ENCODE results near the gene CABCOCO1.
"Not testable (repeated sequence)": the region's sequence is repeated elsewhere in the genome, so short reads cannot be mapped to it uniquely, and the experiment has no call there.

CABCOCO1 gene

DNA sequence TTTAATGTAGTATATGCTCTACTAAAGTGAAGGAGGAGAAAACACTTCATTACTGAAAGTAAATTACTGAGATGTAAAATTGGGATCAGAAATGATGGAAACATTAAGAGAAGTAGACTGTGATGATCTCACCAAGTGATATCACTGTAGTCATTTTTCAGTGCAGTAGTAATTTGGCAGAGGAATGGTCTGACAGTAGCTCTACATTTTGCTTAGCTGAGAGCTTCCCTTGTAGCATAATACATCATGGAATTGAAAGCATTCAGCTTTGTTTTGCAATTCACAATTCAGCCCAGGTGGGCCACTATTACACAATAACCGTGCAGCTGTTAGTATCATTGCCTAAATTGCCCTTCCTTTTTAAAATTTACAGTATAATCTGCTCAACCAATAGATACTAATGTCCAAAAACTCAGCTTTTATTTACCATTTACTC is 19.4 kb upstream of the CABCOCO1 start:
- DNase-seq (ENCODE audit: low spot score): no peak

DNA sequence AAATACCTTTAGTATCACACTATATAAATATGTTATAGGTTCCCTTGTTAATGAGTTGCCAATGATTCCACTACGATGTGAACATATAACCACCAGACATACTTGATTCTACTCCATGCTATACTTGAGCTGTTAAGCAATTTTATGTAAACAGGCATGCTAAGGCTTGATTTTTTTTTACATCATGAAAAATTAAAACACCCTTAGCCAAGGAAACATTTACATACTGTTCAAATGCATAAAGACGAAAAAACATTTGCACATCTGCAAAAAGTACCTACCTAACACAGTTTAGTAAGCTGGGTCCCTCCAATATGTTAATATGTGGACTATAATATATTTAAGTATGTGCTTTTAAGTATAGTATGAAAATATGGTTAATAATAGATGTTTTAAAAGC is 9.0 kb upstream of the CABCOCO1 start:
- DNase-seq (ENCODE audit: low spot score): no peak

DNA sequence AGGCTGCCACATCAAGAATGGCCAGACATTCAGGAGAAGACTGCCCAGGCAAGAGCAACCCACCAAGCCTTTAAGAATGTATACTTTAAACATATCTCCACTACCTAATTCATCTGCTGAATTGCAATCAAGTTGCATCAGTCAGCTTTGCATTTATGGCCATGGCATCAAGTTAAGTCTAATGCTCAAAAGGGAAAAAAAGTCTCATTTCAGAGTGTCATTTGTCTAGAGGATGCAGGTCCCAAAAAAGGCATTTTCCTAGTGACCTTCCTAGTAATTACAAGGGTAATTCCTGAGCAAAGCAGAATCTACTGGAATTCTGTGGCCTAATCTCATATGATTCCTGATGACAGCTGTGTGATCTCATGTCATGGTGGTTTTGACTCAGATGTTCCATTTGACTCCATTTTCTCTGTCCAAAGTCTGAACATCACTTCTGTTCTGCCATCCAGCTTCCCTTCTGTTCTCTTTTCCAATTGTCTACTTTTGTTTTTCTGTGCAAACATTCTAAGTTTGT is 7.3 kb upstream of the CABCOCO1 start:
- peak; percentile 14 for DNase-seq (ENCODE audit: low spot score)

DNA sequence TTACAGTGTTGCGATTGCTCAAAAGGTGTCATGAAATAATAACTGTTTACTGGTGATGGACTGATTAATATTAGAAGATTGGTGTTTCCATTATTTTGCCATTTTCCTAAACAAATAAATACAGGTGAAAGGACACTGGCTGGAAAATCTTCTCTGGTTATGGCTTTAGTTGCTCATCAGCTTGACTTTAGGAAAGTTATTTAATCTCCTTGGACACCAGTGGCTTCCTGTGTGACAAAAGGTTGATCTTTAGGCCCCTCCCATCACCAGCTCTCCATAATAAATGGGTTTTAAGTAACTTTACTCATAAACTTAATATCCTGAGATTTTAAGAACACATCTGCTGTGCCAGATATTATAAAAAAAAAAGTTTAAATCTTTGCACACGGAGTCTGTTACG is 737 bp downstream of the CABCOCO1 start:
- DNase-seq (ENCODE audit: low spot score): no peak

DNA sequence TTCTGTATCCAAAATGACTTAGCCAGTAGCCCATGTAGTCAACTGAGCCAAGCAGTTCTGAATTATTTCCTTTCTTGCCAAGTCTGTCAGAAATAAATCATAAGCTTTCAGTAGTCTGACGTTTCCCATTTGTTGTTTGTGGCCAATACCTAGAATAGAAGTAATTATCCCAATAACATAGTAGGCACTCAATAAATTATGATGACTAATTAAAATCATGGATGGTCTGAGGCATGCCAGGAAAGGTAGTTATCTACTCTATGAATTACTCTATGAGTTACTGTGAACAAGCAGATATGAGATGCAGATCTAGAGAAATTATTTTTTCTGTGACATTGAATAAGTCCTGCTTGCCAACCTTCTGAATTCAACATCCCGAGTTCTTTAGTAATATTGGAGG is 2.3 kb downstream of the CABCOCO1 start:
- DNase-seq (ENCODE audit: low spot score): no peak

DNA sequence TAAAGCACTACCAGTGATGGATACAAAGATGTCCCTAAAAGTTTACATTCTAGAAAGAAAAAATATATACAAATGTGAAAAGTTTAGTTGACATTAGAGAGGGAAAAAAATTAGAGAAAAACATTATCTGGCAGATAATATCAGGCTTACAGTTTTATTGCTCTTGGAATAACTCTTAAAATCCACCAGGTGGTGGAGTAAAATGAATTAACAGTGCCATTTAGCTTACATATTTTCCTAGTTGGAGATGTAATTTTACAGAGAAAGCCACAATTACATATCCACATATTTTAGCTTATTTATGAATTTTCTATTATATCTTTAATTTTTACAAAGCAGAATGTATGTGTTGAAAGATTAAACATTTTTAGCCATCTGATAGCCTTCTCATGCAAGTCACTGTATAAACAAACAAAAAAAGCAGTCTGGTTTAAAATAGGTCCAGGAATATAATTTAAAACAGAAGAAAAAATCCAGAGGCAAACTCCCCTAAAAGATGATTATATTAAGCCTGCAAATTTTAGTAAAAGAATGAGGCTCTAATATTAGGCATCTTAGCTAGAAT is 6.5 kb downstream of the CABCOCO1 start:
- DNase-seq (ENCODE audit: low spot score): no peak

DNA sequence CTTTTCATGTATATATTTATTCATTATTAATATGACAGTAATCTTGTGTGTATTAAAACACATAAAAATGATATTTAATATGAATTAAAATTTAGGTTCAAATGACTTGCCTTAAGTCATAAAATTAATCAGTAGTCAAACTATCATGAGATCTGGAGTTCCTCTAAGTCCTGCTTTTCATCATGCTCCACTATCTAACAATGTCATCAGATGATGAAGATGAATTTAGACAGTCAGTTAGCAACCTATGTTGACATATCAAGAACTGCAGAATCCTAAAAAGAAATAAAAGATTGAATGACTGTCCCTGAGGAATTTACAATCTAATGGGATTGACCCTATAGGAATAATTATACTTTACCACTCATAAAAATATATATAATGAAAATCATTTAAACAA is 7.1 kb downstream of the CABCOCO1 start:
- DNase-seq (ENCODE audit: low spot score): no peak

DNA sequence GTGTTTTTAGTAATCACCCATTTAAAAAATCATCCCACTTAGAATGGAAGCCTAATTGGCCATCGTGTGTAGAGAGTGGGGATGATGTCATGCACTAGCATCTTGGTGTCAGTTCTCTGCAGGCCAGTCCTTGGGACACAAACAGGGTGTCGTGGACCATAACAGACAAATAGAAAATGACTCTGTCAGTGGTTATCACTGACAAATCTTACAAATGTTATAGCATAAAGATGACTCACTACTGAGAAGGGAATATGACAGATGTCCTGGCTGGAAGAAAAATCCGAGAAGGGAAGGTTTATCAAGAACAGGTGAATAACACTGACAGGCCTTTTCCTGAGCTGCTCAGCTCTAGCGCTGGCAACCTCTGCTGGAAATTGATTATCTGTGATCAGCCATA is 10.6 kb downstream of the CABCOCO1 start:
- DNase-seq (ENCODE audit: low spot score): peak; percentile 6

DNA sequence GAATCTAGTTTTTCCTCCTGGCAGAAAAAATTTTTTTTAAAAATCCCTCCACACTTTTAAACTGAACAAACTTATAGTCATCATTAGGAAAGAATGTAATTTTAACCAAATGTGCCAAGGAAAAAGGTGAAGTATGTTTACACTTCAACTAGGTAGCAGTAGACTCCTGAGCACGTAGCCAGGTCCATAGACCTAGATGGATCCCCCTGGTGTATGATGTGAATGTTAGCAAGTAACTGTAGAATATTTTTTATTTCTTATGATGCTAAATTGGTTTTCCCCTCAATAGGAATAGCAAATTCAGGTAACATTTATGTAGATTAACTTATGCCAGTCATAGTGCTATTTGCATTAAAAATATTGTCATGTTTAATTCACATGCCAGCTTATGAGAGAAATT is 19.6 kb downstream of the CABCOCO1 start:
- DNase-seq (ENCODE audit: low spot score): no peak

DNA sequence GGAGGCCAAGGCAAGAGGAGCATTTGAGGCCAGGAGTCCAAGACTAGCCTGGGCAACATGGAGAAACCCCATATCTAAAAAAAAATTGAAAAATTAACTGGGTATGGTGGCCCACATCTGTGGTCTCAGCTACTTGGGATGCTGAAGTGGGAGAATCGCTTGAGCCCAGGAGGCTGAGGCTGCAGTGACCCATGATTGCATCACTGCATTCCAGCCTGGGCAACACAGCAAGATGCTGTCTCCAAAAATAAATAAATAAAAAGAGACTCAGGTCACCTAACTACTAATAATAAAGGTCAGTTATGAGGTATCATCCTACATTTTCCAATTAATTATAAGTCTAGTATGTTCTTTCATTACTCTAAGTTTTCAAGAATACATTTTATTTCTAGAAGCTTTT is 20.6 kb downstream of the CABCOCO1 start:
- DNase-seq (ENCODE audit: low spot score): no peak

DNA sequence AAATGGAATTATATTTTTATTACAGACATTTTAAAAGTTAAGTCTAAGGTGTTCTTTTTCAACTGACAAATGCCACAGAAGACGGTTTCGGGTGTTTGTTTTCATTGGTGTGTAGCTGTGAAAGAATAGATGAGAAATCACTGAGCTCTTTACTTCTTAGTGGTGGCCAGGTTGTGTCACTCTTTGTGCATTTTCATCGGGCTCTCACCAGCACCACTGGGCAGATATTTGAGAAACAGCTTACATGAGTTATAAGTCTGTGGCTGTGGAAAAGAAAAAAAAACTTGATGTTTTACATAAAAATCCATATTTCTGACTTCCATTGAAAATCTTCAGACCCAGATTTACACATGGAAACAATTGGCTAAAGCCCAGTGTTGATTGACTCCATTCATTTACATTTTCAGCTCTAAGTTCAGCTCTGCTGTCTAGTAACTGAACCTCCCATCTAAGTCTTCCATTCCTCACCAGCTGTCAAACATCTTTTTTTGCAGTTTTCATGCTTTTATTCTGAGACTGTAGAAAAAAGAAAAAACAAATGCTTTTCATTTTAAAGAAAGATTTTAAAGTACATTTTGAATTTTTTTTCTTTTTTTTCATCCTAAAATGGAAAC is 22.3 kb downstream of the CABCOCO1 start:
- DNase-seq (ENCODE audit: low spot score): no peak

DNA sequence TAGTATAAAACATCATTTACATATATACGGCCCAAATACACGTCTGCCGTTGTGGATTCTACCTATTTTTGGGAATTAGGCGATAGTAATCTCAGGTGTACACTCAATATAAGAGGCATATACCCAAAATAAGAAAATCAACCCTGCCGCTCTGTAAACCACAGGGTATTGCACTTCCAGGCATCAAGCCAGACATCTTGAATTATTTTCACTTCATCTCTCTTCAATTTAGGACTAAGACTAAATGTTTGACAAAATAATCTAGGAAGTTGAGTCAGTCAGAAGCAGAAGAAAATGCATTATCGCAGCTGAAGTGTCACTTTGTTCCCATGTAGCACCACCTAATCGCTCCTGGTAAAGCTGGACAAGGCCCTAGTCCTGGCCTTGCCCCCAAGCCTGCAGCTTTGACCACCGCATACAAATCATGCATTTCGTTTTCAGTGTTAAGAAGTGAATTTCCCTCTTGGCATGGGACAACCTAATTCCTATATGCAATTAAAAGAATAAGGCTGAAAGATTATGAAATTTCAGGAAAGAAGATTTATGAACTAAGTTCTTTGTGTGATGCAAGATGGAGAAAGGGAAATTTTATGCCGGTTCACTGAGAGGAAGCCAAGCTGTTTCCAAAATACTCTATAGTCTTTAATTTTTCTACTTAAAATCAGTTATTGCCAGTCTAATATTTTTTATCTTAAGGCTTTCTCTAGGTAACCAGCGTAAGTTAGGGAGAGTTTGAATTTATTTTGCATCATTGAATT is 26.0 kb downstream of the CABCOCO1 start:
- DNase-seq (ENCODE audit: low spot score): no peak

DNA sequence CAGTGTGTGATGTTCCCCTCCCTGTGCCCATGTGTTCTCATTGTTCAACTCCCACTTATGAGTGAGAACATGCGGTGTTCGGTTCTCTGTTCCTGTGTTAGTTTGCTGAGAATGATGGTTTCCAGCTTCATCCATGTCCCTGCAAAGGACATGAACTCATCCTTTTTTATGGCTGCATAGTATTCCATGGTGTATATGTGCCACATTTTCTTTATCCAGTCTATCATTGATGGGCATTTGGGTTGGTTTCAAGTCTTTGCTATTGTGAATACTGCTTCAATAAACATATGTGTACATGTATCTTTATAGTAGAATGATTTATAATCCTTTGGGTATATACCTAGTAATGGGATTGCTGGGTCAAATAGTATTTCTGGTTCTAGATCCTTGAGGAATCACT is 28.9 kb downstream of the CABCOCO1 start:
- not testable (repeated sequence) for DNase-seq (ENCODE audit: low spot score)

DNA sequence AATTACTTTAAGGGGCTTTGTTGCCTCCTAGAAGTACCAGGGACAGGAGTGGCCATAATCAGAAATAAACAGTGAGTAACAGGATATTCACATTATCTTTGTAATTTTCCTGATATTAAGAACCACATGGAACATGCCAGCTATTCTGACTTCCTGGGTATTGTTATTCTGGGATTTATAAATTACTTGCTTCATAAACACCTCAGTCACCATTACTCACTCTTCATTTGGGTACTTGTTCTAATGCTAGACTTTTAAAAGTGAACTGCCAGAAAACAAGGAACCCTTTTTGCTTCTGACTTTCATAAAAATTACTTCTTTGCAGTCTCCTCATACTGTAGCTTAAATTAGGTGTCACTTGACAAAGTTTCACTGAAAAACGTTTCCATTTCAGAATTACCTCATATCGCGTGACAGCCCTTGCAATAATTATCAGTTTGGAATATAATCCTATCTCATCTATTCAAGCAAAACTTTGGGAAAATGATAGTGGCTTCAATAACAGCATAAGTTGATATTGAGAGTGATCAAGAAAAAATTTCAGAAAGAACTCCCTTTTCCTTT is 29.8 kb downstream of the CABCOCO1 start:
- no peak for DNase-seq (ENCODE audit: low spot score)

DNA sequence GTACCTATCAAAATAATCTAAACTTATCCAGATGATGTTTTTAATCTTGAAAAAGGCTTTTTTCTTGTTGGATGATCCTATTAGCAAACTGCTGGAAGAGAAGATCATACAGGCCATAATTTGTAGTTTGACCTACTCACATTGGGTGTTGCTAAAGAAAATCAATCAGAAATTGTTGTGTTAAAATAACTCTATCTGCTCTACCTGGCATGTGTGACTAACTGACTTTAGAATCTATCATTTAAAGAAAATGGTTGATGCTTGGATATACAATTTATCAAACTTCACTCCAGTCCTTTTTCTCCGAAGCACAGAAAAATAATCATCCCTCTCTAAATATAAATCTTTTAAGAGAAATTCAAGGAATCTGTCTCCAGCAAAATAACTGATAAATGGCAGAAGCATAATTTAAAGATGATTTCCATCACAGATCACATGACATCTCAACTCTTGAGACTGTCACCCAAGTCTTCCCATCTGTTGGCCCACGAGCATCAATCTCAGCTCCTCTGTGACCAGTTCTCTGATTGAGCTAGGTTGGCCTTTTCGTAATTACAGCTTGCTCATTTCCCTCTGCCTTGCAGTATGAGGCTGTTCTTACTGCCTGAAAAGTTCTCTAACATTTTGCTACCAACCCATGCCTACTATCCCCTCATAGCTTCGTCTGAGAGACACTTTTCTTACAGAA is 36.4 kb downstream of the CABCOCO1 start:
- no peak for DNase-seq (ENCODE audit: low spot score)

DNA sequence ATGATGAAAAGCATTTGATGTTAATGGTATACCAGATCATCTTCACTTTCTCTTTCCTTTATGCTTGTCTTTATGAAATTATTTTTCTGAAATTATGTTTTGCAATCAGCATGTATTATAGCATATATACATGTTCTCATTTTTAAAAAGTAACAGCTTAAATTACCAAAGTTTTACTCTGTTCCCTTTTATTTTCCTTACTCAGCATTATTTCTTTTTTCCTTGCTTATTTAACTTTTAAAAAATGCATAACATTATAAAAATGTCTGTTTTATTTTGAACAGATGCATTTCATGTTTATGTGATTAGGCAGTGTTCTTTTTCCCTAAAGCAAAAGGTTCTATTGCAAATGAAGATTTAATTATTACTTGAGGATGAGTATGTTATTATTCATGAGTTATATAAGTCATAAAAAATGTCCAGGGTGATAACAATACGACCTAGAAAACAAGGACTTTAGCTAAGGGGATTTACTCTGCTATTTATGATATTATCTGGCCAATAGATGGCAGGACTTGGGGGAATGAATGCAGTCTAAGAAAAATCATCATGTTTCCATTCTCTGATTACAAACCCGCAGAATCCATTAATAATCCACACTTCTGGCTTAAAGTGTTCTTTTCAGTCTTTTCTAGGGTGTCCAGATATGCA is 38.5 kb downstream of the CABCOCO1 start:
- no peak for DNase-seq (ENCODE audit: low spot score)

DNA sequence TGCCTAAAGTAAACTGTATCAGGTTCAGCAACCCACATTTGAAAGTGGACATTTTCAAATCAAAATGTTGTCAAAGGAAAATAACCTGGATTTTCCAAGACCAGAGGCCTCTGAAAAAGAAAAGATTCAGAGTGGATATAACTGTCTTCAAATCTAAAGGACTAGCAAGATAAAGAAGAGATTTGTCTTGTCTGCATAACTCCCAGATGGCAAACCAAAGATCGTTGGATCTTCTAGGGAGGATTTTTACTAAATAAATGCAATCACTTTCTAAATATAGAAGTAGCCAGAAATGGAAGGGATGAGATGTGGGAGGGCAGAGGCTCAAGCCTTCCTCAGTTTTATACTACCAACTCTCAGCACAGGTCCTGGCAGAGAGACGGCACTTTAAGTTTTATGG is 39.0 kb downstream of the CABCOCO1 start:
- DNase-seq (ENCODE audit: low spot score): no peak

DNA sequence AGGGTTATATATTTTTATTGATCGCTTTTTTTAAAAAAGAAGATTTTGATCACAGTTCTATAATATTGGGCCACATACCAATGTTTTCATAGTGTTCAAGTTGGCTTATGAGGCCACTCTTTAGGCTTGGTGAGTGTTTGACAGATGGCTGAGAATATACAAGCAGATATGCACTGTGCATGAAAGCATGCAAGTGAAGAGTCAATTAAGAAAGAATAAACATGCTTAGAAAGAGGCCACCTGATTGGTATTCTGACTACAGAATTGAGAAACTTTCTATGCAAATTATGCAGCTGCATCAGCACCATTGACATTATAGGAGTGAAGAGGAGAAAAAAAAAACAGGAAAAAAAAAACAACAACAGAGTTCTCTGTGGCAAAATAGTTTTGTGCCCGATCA is 39.9 kb downstream of the CABCOCO1 start:
- no peak for DNase-seq (ENCODE audit: low spot score)

DNA sequence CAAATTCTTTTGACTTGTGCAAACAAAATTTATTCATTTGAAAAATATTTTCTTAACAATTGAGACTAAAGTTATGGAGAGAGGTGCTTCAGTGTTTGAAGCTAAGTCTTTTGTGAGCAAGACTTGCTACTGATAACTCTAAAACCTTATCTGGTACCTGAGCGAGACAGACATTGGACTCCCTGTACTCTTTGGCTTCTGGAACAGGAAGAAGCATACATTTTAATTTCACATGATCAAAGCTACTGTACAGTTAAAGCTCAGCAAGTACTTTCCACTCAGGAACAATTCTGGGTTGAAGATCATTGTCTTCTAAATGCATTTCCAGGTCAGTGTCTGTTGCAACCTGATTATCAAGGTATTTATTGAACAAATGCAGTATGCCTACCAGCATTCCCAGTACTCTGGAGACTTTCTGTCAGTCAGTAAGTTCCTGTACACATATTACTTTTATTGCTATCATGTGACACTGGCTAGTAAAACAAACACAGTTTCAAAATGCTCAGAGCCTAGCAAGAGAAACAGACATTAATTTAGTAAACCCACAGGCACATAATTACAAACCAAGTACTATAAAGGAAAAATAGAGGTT is 42.4 kb downstream of the CABCOCO1 start:
- DNase-seq (ENCODE audit: low spot score): no peak

DNA sequence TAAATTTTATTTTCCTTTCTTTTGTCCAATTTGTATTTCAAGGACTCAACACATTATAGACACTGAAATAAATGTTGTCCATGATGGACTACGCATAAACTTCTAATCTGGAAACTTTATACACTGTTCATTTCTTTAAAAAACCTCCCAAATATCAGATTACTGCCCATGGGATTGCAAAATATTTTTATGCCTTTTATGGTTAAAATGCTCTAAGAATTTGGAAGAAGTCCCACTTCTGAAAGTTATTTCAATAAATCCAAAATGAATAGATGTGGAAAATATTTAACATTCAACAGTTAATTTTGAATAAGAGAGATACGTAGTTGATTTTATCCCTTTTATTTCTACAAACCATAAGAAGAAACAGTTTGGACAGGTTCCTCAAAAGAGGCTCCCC is 46.1 kb downstream of the CABCOCO1 start:
- DNase-seq (ENCODE audit: low spot score): no peak

DNA sequence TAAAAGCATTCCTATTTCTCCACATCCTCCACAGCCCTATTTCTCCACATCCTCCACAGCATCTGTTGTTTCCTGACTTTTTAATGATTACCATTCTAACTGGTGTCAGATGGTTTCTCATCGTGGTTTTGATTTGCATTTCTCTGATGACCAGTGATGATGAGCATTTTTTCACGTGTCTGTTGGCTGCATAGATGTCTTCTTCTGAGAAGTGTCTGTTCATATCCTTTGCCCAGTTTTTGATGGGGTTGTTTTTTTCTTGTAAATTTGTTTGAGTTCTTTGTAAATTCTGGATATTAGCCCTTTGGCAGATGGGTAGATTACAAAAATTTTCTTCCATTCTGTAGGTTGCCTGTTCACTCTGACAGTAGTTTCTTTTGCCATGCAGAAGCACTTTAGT is 49.4 kb downstream of the CABCOCO1 start:
- not testable (repeated sequence) for DNase-seq (ENCODE audit: low spot score)

DNA sequence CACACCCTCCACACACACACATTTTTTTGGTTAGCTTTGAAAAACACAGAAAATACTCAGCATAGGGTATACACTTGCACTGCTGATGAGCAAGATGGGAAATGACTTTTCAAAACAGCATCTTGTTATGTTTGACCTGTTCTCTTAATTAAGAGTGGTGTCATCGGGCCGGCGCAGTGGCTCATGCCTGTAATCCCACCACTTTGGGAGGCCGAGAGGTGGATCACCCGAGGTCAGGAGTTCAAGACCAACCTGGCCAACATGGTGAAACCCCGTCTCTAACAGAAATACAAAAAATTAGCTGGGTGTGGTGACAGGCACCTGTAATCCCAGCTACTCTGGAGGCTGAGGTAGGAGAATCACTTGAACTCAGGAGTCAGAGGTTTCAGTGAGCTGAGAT is 56.7 kb downstream of the CABCOCO1 start:
- DNase-seq (ENCODE audit: low spot score): not testable (repeated sequence)

Data from RKO (cell line).